Endometrial microvascular endothelial cells (primary cell): ENCODE data around the gene SLCO6A1. TPM values are rescaled to one million over a fixed set of nuclear protein-coding genes. Genes with fewer than 3 reads are reported as not detected.

ENCODE experiments used
- in situ Hi-C: cut with HindIII; loops from 2 replicates; pipeline ENCODE4 v1.10.0; 2017; ENCODE audit warnings: low sequenced_read_pairs, low pct_unique_long_range_greater_than_20kb; ENCODE audit errors: inconsistent ontology term
- total RNA-seq: library from RNA; depleted of rRNA; stranded (reverse); fragments of >200 nt; gene quantifications from one replicate; pipeline ENCODE4 v1.2.3, GENCODE V29; 2015; ENCODE audit errors: inconsistent ontology term

Gene SLCO6A1
- total RNA-seq, 1 donor from 2014 or later, result not detected

DNA sequence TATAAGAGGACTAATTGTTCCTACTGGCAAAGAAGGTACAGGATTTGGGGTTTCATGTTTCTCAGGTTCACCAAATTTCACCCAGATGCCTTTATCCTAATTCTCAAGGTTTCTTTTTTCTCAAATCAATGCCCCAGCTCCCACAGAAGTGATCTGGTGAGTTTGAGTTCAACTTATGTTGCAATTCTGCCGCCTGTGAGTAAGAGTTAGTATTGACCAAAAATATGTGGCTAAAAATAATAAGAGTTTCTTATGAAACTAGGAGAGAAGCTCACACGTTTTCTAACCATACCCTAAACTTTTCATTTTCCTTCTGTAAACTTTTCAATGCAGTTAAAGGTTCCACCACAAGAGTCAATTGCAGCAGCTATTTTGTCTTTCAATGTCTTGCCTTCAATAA is 15.1 kb downstream of the SLCO6A1 start:
- in situ Hi-C loops, result no loop called here

GRCh38 chr5:102481054-102481715 is 17.6 kb downstream of the SLCO6A1 start:
- in situ Hi-C loops, result no loop called here

DNA sequence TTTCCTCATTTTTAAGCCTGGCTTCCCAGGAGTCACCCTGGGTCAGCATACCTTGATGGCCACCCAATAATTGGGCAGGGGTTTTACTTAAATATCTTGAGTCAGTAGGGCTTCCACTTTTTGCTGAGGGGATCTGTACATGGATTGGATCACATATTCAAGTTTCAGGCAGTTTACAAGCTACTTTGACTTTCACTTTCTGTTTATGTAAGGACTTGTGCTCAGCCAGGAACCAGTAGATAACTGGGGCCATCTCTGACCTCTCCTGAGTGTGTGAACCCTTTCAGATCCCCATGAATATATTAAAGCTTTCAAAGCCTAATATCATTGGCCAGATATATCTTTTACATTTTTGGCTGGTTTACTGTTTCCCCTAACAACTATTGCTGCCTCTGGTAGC is 45.1 kb downstream of the SLCO6A1 start:
- in situ Hi-C loops, result no loop called here

- in situ Hi-C loops, result no loop called here
Observed at GRCh38 chr5:102451082-102451481, 47.7 kb downstream of the SLCO6A1 start.

DNA sequence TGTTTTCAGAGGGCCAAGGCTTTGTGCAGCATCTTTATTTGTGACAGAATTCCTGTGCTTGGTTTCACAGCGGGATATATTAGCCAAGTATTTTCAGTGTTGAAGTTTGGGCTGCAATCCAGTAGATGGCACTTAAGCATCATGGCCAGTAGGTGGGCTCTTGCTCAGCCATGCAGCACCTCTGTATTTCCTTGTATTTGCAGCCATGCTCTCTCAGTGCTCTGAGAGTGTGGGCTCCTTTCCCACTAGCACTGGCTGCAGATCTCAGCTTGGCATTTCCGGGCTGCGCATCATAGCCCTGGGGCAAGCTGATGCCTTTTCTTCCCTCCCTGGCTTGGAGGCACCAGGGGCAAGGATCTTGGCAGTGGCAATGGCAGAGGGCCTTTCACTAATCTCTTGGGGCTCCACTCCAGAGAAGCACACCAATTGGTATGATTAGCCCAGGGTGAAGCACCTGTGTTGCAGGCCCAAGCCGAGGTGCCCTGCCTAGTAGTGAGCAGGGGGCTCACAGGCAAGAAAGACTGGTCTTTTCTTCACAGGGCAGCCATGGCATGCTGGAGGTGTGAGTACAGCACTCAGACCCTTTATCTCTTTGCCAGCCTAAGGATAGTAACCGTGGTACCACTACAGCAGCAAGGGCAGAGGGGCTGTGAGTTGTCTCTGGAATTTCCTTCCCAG is 48.3 kb downstream of the SLCO6A1 start:
- in situ Hi-C loops, result no loop called here

DNA sequence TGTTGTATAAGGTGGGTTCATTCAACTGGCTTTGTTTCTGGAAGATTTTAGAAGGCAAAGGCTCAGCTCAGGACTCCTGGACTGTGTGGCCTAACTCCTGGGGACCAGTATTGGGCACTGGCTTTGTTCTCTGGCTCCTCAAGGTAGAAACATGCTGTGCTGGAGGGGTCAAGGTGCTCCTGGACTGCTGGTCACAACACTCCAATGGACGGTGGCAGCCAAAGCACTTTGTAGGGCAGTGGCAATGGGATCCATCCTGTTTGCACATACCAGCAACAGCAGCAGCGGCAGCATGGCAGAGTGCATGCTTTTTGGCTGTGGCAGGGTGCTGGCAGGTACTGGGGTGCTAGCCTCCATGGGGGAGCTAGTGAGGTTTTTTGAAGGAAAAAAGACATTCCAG is 65.3 kb downstream of the SLCO6A1 start:
- in situ Hi-C loops, result no loop called here

GRCh38 chr5:102421647-102422046 is 77.2 kb downstream of the SLCO6A1 start:
- in situ Hi-C loops, result no loop called here

- in situ Hi-C loops, result no loop called here
Observed at GRCh38 chr5:102418531-102418930, 80.3 kb downstream of the SLCO6A1 start.

DNA sequence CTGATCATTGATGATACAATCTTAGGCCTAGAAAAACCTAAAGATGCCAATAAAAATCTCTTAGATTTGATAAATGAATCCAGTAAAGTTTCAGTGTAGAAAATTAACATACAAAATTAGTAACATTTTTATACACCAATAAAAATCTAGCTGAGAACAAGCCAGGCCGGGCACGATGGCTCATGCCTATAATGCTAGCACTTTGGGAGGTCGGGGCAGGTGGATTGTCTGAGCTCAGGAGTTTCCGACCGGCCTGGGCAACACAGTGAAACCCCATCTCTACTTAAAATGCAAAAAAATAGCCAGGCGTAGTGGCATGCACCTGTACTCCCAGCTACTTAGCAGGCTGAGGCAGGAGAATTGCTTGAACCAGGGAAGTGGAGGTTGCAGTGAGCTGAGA is 84.4 kb downstream of the SLCO6A1 start:
- in situ Hi-C loops, result no loop called here

DNA sequence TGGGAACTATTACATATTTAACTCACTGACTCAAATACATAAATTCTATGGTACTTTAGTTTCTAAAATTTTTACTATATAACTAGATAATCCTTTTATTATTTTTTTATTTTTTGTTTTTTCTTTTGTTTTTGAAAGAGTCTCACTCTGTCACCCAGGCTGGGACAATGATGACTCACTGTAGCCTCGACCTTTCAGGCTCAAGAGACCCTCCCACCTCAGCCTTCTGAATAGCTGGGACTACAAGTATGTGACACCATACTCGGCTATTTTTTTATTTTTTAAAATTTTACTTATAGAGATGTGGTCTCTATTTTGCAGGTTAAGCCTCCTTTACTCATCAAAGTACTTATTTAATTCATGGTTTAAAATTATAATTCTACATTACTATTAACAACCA is 110.6 kb downstream of the SLCO6A1 start:
- in situ Hi-C loops, result no loop called here

DNA sequence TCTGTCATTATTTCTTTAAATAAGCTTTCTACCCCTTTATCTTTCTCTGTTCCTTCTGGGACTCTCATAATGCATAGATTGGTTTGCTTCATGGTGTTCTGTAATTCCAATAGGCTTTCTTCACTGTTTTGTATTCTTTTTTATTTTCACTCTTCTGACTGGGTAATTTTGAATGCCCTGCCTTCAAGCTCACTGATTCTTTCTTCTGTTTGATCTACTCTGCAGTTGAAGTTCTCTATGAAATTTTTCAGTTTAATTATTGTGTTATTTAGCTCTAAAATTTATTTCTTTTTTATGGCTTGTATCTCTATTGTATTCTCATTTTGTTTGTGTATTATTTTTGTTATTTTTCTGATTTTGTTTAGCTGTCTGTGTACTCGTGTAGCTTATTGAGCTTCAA is 113.4 kb downstream of the SLCO6A1 start:
- in situ Hi-C loops, result no loop called here

- in situ Hi-C loops, result no loop called here
Observed at GRCh38 chr5:102380174-102380573, 118.6 kb downstream of the SLCO6A1 start.

DNA sequence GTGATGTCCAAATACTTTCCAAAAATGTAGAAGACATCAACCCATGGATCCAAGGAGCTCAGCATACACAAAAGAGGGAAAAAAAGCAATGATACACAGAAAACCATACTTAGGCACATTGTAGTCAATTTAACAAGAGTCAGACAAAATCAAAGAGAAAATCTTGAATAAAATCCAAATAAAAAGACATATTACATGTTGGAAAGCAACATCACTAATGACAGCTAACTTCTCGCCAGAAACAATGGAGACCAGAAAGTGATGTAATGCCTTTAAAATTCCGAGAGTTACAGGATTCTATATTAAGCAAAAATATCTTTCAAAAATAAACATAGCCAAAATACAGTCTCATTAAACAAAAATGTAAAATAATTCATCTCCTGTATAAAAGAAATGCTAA is 122.9 kb downstream of the SLCO6A1 start:
- in situ Hi-C loops, result no loop called here

- in situ Hi-C loops, result no loop called here
Observed at GRCh38 chr5:102375272-102375671, 123.5 kb downstream of the SLCO6A1 start.

DNA sequence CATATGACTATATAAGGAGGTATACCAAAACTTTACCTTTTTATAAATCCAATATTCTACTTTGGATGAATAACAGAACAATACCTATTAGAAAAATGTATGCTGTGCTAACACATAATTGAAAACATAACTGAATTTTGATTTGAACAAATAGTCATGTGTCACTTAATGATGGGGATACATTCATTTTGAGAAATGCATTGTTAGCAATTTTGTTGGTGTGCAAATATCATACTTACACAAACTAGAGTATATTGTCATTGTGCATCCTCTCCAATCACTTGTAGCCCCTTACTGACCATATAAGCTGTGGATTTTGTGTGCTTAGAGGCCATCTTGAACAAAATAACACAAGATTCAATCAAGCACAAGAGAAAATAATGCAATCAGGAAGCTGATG is 130.4 kb downstream of the SLCO6A1 start:
- in situ Hi-C loops, result no loop called here

GRCh38 chr5:102341681-102342288 is 157.0 kb downstream of the SLCO6A1 start:
- in situ Hi-C loops, result no loop called here

- in situ Hi-C loops, result no loop called here
Observed at GRCh38 chr5:102324714-102325113, 174.1 kb downstream of the SLCO6A1 start.
